Activated CD4-positive, alpha-beta memory T cell treated with anti-CD3 and anti-CD28 coated beads, Interleukin-2, amount 10 ng/mL, durations not matched to agents 7 days and 5 days (primary cell): Measurements from ENCODE around the gene SIM2. TPM values are rescaled to one million over a fixed set of nuclear protein-coding genes. Genes with fewer than 3 reads are reported as not detected.

Experiments
- CTCF ChIA-PET: fragments of 350-600 bp; sonication (Branson Sonifier 250); formaldehyde crosslinking; loops from one replicate; lab custom pipeline; 2021; ENCODE audit warnings: antibody characterized with exemption, inconsistent platforms; lab: Charles Lee
- POLR2A ChIA-PET: fragments of 350-600 bp; sonication (Branson Sonifier 250); formaldehyde crosslinking; loops from one replicate; lab custom pipeline; 2021; ENCODE audit warnings: antibody characterized with exemption; lab: Charles Lee
- DNase-seq: peaks from one replicate; pipeline ENCODE4 v3.0.0-alpha.2; 2020
- H3K27ac Mint-ChIP-seq: one replicate; pipeline ENCODE4 v1.8.0; 2021; ENCODE audit warnings: mild to moderate bottlenecking, mixed read lengths
- H3K27me3 Mint-ChIP-seq: one replicate; pipeline ENCODE4 v1.8.0; 2021; ENCODE audit warnings: mixed read lengths
- H3K36me3 Mint-ChIP-seq: one replicate; pipeline ENCODE4 v1.8.0; 2021; ENCODE audit warnings: low read depth, mixed read lengths
- H3K4me1 Mint-ChIP-seq: one replicate; pipeline ENCODE4 v1.8.0; 2021; ENCODE audit warnings: mixed read lengths
- H3K4me3 Mint-ChIP-seq: one replicate; pipeline ENCODE4 v1.8.0; 2021; ENCODE audit warnings: mild to moderate bottlenecking, mixed read lengths
- H3K9me3 Mint-ChIP-seq: one replicate; pipeline ENCODE4 v1.8.0; 2021; ENCODE audit warnings: mixed read lengths
- total RNA-seq, 2 experiments: library from RNA; stranded (reverse); gene quantifications; one replicate each; pipeline ENCODE4 v1.2.3, GENCODE V29; 2021

SIM2 gene
- total RNA-seq, 2 experiments from 2014 or later = 0.55 to 0.68 TPM

GRCh38 chr21:36786186-36786585 lies 87.3 kb downstream of the SIM2 start:
- Mint-ChIP-seq H3K4me1 (no peaks in the 10 kb centered on the region), H3K4me3 (no peak overlapping the region), H3K27me3 (no peaks in the 10 kb centered on the region), H3K9me3 (no peaks in the 10 kb centered on the region), H3K27ac (no peak overlapping the region), H3K36me3 (no peaks in the 10 kb centered on the region)
- CTCF ChIA-PET = no interaction called here
- DNase-seq = no peak
- POLR2A ChIA-PET = no interaction called here

DNA sequence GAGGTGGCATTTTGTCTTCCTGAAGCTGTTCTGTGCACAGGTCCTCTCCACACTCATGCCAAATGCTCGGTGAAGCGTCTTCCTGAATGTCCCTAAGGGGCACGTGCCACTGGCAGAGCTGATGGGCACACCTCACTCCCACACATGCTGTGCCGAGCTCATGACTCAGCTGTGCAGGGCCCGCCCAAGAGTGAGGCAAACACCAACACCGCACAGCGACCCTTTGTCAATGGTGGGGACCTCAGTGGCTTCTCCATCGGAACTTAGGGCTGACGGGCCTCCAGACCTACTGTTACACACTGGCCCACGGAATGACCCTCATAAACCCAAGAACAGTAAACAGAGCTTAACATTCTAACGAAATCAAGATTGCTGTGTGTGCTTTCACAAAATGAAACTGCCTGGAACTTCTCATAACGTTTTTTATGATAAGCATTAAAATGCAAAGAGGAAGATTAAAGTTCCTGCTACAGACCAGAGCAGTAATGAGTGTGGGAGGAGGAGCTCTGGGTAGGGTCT lies 89.3 kb downstream of the SIM2 start:
- ChIA-PET CTCF (interaction anchor here (0.7 kb wide), 1 partner anchor 39 kb away, joined by 3 read pairs; no protein-coding TSS in a partner anchor), POLR2A (no interaction called here)
- Mint-ChIP-seq H3K4me1 (no peaks in the 10 kb centered on the region), H3K9me3 (no peaks in the 10 kb centered on the region), H3K27ac (no peak overlapping the region), H3K36me3 (no peaks in the 10 kb centered on the region), H3K4me3 (no peak overlapping the region), H3K27me3 (no peaks in the 10 kb centered on the region)
- DNase-seq = no peak

DNA sequence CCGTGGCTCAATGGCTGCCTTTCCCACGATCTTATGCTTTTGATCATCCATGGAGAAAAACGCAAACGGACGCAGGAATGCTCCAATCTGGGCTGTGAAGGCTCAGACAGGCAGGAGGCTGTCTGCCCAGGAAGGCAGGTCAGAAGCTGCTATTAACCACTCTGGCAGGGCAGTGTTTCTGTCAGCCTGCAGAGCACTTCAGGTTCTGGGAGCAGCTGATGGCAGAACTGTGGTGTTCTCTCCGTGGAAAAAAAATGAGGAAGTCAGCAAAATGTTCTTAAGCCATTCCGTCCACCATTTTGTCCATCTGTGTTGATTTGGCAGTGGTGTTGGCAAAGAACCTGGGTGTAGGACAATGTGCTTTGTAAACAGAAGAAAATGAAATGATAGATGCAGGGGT lies 91.7 kb downstream of the SIM2 start:
- no peaks in the 10 kb centered on the region for H3K36me3 Mint-ChIP-seq
- no peak overlapping the region for H3K4me3 Mint-ChIP-seq
- no peak for DNase-seq
- H3K27ac Mint-ChIP-seq = no peak overlapping the region
- no peaks in the 10 kb centered on the region for H3K9me3 Mint-ChIP-seq
- ChIA-PET POLR2A (no interaction called here), CTCF (no interaction called here)
- no peaks in the 10 kb centered on the region for H3K4me1 Mint-ChIP-seq
- H3K27me3 Mint-ChIP-seq = no peaks in the 10 kb centered on the region

GRCh38 chr21:36791180-36791579 lies 92.3 kb downstream of the SIM2 start:
- Mint-ChIP-seq H3K36me3 (no peaks in the 10 kb centered on the region), H3K9me3 (peaks cover 3% of the 10 kb centered on the region), H3K4me3 (no peak overlapping the region), H3K27me3 (no peaks in the 10 kb centered on the region), H3K4me1 (no peaks in the 10 kb centered on the region), H3K27ac (no peak overlapping the region)
- POLR2A ChIA-PET = no interaction called here
- no peak for DNase-seq
- CTCF ChIA-PET = no interaction called here

GRCh38 chr21:36791695-36792470 lies 93.0 kb downstream of the SIM2 start:
- peaks cover 6% of the 10 kb centered on the region for H3K9me3 Mint-ChIP-seq

DNA sequence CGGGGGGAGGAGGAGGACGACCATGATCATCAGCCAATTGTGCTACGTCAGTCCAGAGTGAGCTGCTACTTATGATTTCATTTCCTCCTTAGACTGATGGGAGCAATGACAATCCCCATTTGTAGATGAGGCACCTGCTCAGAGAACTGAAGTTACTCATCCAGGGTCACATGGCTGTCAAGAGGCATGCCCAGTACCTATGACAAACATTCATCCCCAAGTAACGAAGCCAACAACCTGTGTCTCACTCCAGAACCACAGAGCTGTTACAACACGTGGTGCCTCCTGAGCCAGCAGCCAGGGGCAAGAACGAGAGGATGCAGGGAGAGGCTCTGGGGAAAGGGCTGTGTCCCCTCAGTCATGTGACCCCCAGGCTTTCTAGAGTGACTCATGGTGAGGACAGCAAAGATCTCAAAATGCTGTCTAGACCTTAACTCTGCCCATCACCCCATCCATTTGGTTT lies 93.6 kb downstream of the SIM2 start:
- Mint-ChIP-seq H3K36me3 (no peaks in the 10 kb centered on the region), H3K9me3 (peaks cover 8% of the 10 kb centered on the region), H3K27me3 (no peaks in the 10 kb centered on the region), H3K4me3 (no peak overlapping the region), H3K27ac (no peak overlapping the region), H3K4me1 (no peaks in the 10 kb centered on the region)
- DNase-seq = no peak
- ChIA-PET CTCF (no interaction called here), POLR2A (no interaction called here)

More at GRCh38 chr21:36791695-36792470, 93.0 kb downstream of the SIM2 start:
- ChIA-PET POLR2A (no interaction called here), CTCF (no interaction called here)
- Mint-ChIP-seq H3K4me1 (no peaks in the 10 kb centered on the region), H3K27ac (no peak overlapping the region), H3K36me3 (no peaks in the 10 kb centered on the region), H3K27me3 (no peaks in the 10 kb centered on the region), H3K4me3 (no peak overlapping the region)
- DNase-seq = no peak

DNA sequence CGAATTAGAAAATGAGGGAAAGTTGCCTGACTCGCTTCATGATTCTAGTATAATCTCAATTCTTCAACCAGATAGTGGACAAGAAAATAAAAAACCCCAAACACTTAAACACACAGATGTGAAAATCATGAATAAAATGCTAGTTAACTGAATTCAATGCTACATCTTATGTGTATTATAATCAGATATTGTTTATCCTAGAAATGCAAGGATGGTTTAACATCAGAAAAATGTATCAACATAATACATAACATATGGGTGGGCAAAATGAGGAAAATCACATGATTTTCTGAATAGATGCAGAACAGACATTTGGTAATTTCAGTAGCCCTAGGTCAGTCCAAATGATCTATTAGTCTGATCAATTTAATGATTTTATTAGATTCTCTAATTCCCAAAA lies 97.2 kb downstream of the SIM2 start:
- POLR2A ChIA-PET = no interaction called here
- CTCF ChIA-PET = no interaction called here
- Mint-ChIP-seq H3K36me3 (peaks cover 3% of the 10 kb centered on the region), H3K4me1 (no peaks in the 10 kb centered on the region), H3K27ac (no peak overlapping the region), H3K9me3 (peaks cover 17% of the 10 kb centered on the region), H3K27me3 (no peaks in the 10 kb centered on the region), H3K4me3 (no peak overlapping the region)
- DNase-seq = no peak

GRCh38 chr21:36798491-36798890 lies 99.6 kb downstream of the SIM2 start:
- H3K27ac Mint-ChIP-seq = no peak overlapping the region
- CTCF ChIA-PET = no interaction called here
- no peak for DNase-seq
- peaks cover 19% of the 10 kb centered on the region for H3K9me3 Mint-ChIP-seq
- no peak overlapping the region for H3K4me3 Mint-ChIP-seq
- POLR2A ChIA-PET = no interaction called here
- no peaks in the 10 kb centered on the region for H3K4me1 Mint-ChIP-seq
- peaks cover 3% of the 10 kb centered on the region for H3K36me3 Mint-ChIP-seq
- no peaks in the 10 kb centered on the region for H3K27me3 Mint-ChIP-seq

Other genes with a start within 250 kb of the SIM2 start
- gene CLDN14, start 219.0 kb upstream of the SIM2 start, total RNA-seq = not detected